Right renal pelvis (tissue), 4 donors: ENCODE measurements around the gene KIR3DL1. TPM values are rescaled to one million over a fixed set of nuclear protein-coding genes. Genes with fewer than 3 reads are reported as not detected.

Experiments
- polyA plus RNA-seq, 4 donors: library from polyadenylated mRNA; unstranded; fragments of 120-200 nt; gene quantifications; one replicate each; pipeline ENCODE4 v1.2.1, GENCODE V29; 2013; ENCODE audit not compliant: insufficient read length in 4 of 4

KIR3DL1 gene
- polyA plus RNA-seq, 4 donors, result not detected

Other genes with a start within 250 kb of the KIR3DL1 start
- 1 to 10 TPM in 1 of 4 donors, under 1 TPM in 3; 0.47 to 1.2 (median 0.79) TPM for gene LILRA2, start 242.7 kb upstream of the KIR3DL1 start, polyA plus RNA-seq
- under 1 TPM; 0.29 to 0.62 (median 0.40) TPM for gene LILRA1, start 222.8 kb upstream of the KIR3DL1 start, polyA plus RNA-seq
- gene LILRB1, start 186.0 kb upstream of the KIR3DL1 start, polyA plus RNA-seq, result 1 to 10 TPM in 1 of 4 donors, under 1 TPM in 3; 0.86 to 1.6 (median 0.96) TPM
- gene LILRB4, start 153.5 kb upstream of the KIR3DL1 start, polyA plus RNA-seq, result 1 to 10 TPM in 2 of 4 donors, under 1 TPM in 2; 0.84 to 1.2 (median 1.0) TPM
- gene KIR3DL3, start 92.0 kb upstream of the KIR3DL1 start, polyA plus RNA-seq, result not detected
- not detected for gene KIR2DL3, start 78.0 kb upstream of the KIR3DL1 start, polyA plus RNA-seq
- gene KIR2DL1, start 46.7 kb upstream of the KIR3DL1 start, polyA plus RNA-seq, result under 1 TPM in 1 of 4 donors, not detected in 3; 0.06 TPM
- gene KIR2DL4, start 12.9 kb upstream of the KIR3DL1 start, polyA plus RNA-seq, result under 1 TPM in 1 of 4 donors, not detected in 3; 0.05 TPM
- gene KIR2DS4, start 16.2 kb downstream of the KIR3DL1 start, polyA plus RNA-seq, result not detected
- gene KIR3DL2, start 34.0 kb downstream of the KIR3DL1 start, polyA plus RNA-seq, result not detected
- gene FCAR, start 57.8 kb downstream of the KIR3DL1 start, polyA plus RNA-seq, result under 1 TPM in 3 of 4 donors, not detected in 1; 0.17 to 0.49 (median 0.30) TPM
- gene NCR1, start 89.7 kb downstream of the KIR3DL1 start, polyA plus RNA-seq, result under 1 TPM in 2 of 4 donors, not detected in 2; 0.10 to 0.22 TPM
- under 1 TPM in 1 of 4 donors, not detected in 3; 0.03 TPM for gene NLRP7, start 131.1 kb downstream of the KIR3DL1 start, polyA plus RNA-seq
- gene NLRP2, start 149.9 kb downstream of the KIR3DL1 start, polyA plus RNA-seq, result 10 to 100 TPM in 3 of 4 donors, 1 to 10 TPM in 1; 5.6 to 22.0 (median 17.8) TPM
- gene GP6, start 221.8 kb downstream of the KIR3DL1 start, polyA plus RNA-seq, result 1 to 10 TPM in 1 of 4 donors, under 1 TPM in 3; 0.35 to 1.2 (median 0.50) TPM
- gene RDH13, start 246.7 kb downstream of the KIR3DL1 start, polyA plus RNA-seq, result 10 to 100 TPM; 14.6 to 19.8 (median 17.8) TPM